Prostate gland (tissue), 2 donors: ENCODE measurements around the gene NUMB.

Experiments used
- POLR2A ChIP-seq: fragments of 450-650 bp; IDR thresholded peaks from one replicate; pipeline ENCODE4 v1.6.1; 2016; ENCODE audit warnings: antibody characterized with exemption, mild to moderate bottlenecking
- TF ChIP-seq, protein P1 (sequence below), 4 experiments: fragments of 200-600 bp in 2 of 4; fragments of 450-650 bp in 2 of 4; sonication (generic) in 2 of 4; IDR thresholded peaks; 1 replicate in 3 of 4; 2 replicates in 1 of 4; pipeline ENCODE4 v1.5.1; 2016 to 2019; ENCODE audit warnings: antibody characterized with exemption in 4 of 4, mild to moderate bottlenecking in 2 of 4, moderate library complexity in 2 of 4

DNA sequence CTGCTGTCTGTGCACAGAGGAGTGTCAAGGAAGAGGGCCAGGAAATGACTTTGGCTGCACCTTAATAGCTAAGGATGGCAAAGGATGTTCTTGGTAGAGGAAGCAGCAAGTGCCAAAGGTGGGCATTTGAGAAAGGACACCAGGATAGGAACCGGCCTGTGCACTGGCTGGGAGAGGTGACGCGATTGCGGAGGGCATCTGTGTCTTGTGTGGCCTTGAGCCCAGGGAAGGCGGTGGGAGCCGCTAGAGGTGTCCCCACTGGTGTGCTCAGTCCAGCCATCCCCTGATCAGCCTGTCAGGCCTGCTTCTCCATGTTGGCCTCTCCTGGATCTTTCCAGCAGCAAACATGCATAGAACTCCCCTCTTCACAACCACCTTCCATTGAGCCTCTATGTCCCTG is 190.9 kb downstream of the NUMB start:
- TF ChIP-seq, protein P1, sequence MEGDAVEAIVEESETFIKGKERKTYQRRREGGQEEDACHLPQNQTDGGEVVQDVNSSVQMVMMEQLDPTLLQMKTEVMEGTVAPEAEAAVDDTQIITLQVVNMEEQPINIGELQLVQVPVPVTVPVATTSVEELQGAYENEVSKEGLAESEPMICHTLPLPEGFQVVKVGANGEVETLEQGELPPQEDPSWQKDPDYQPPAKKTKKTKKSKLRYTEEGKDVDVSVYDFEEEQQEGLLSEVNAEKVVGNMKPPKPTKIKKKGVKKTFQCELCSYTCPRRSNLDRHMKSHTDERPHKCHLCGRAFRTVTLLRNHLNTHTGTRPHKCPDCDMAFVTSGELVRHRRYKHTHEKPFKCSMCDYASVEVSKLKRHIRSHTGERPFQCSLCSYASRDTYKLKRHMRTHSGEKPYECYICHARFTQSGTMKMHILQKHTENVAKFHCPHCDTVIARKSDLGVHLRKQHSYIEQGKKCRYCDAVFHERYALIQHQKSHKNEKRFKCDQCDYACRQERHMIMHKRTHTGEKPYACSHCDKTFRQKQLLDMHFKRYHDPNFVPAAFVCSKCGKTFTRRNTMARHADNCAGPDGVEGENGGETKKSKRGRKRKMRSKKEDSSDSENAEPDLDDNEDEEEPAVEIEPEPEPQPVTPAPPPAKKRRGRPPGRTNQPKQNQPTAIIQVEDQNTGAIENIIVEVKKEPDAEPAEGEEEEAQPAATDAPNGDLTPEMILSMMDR (IDR thresholded peaks at IDR 0.05): no peak
- TF ChIP-seq POLR2A: no peak
